Neural cell (in vitro differentiated cells): ENCODE results near the gene MOB3B. TPM values are rescaled to one million over a fixed set of nuclear protein-coding genes. Genes with fewer than 3 reads are reported as not detected.

Experiments
- H2AFZ ChIP-seq: fragments of 200-600, 300-800 bp; sonication (generic), shearing (Covaris generic); 2 replicates; pipeline ENCODE4 v1.6.0; 2014; ENCODE audit warnings: low read depth, mild to moderate bottlenecking, antibody characterized with exemption, low read length, moderate library complexity
- H3F3A ChIP-seq: fragments of 200-600 bp; shearing (Covaris generic); 2 replicates; pipeline ENCODE4 v1.6.1; 2016; ENCODE audit warnings: mild to moderate bottlenecking, moderate library complexity, mixed read lengths, antibody characterized with exemption, low read length; ENCODE audit not compliant: insufficient read depth, poor library complexity, severe bottlenecking
- H3K27ac ChIP-seq: fragments of 200-600, 300-800 bp; sonication (generic), shearing (Covaris generic); 2 replicates; pipeline ENCODE4 v1.5.1; 2014; ENCODE audit warnings: mild to moderate bottlenecking, low read length, moderate library complexity
- H3K27me3 ChIP-seq: fragments of 300-800, 200-600 bp; sonication (generic), shearing (Covaris generic); 2 replicates; pipeline ENCODE4 v1.6.0; 2014; ENCODE audit warnings: mild to moderate bottlenecking, low read depth, low read length, moderate library complexity; ENCODE audit not compliant: insufficient read depth
- H3K36me3 ChIP-seq: fragments of 300-800, 200-600 bp; sonication (generic), shearing (Covaris generic); 2 replicates; pipeline ENCODE4 v1.5.1; 2014; ENCODE audit warnings: mild to moderate bottlenecking, antibody characterized with exemption, low read length, moderate library complexity; ENCODE audit not compliant: insufficient read depth
- H3K4me2 ChIP-seq: fragments of 300-800, 200-600 bp; sonication (generic), shearing (Covaris generic); 2 replicates; pipeline ENCODE4 v1.6.0; 2014; ENCODE audit warnings: mild to moderate bottlenecking, low read length
- H3K4me3 ChIP-seq: fragments of 300-800, 200-600 bp; sonication (generic), shearing (Covaris generic); 2 replicates; pipeline ENCODE4 v1.5.1; 2014; ENCODE audit warnings: mild to moderate bottlenecking, low read length, moderate library complexity
- H3K79me2 ChIP-seq: fragments of 200-600 bp; shearing (Covaris generic); replicated peaks from 2 replicates; pipeline ENCODE4 v1.6.0; 2014; ENCODE audit warnings: mild to moderate bottlenecking, low read length, moderate library complexity; ENCODE audit not compliant: insufficient read depth
- H3K9ac ChIP-seq: fragments of 300-800, 200-600 bp; sonication (generic), shearing (Covaris generic); 2 replicates; pipeline ENCODE4 v1.6.1; 2016; ENCODE audit warnings: mild to moderate bottlenecking, low read length, mixed read lengths
- H3K9me2 ChIP-seq: fragments of 200-600 bp; shearing (Covaris generic); 2 replicates; pipeline ENCODE4 v1.6.1; 2016; ENCODE audit warnings: mild to moderate bottlenecking, low read length, mixed read lengths; ENCODE audit not compliant: insufficient read depth
- H3K9me3 ChIP-seq: fragments of 200-600, 300-800 bp; sonication (generic), shearing (Covaris generic); 2 replicates; pipeline ENCODE4 v1.6.1; 2016; ENCODE audit warnings: mild to moderate bottlenecking, mixed run types, low read length, moderate library complexity, mixed read lengths
- H4K20me1 ChIP-seq: fragments of 200-600 bp; shearing (Covaris generic); 2 replicates; pipeline ENCODE4 v1.6.1; 2016; ENCODE audit warnings: mild to moderate bottlenecking, mixed run types; ENCODE audit not compliant: insufficient read depth
- EP300 ChIP-seq: fragments of 450-650 bp; conservative IDR thresholded peaks from 2 replicates; pipeline ENCODE4 v1.6.1; 2014; ENCODE audit warnings: antibody characterized with exemption, mild to moderate bottlenecking, moderate library complexity; ENCODE audit not compliant: poor library complexity, severe bottlenecking
- EZH2 ChIP-seq: fragments of 200-600, 300-800 bp; shearing (Covaris generic), sonication (generic); IDR thresholded peaks from 2 replicates; pipeline ENCODE4 v1.6.1; 2014; ENCODE audit warnings: antibody characterized with exemption, low read length, borderline replicate concordance, mild to moderate bottlenecking; ENCODE audit not compliant: insufficient read depth, poor library complexity, severe bottlenecking
- MXI1 ChIP-seq: fragments of 450-650 bp; conservative IDR thresholded peaks from 2 replicates; pipeline ENCODE4 v1.6.1; 2014; ENCODE audit warnings: antibody characterized with exemption, mild to moderate bottlenecking; ENCODE audit not compliant: poor library complexity, severe bottlenecking
- POLR2AphosphoS5 ChIP-seq: IDR thresholded peaks from 2 replicates; pipeline ENCODE4 v1.6.1; 2012
- RAD21 ChIP-seq: fragments of 450-650 bp; conservative IDR thresholded peaks from 2 replicates; pipeline ENCODE4 v1.6.1; 2014; ENCODE audit warnings: antibody characterized with exemption, mild to moderate bottlenecking, moderate library complexity
- SMC3 ChIP-seq: fragments of 450-650 bp; conservative IDR thresholded peaks from 2 replicates; pipeline ENCODE4 v1.6.1; 2014; ENCODE audit warnings: antibody characterized with exemption, mild to moderate bottlenecking, moderate library complexity; ENCODE audit not compliant: poor library complexity
- TAF1 ChIP-seq: IDR thresholded peaks from 2 replicates; pipeline ENCODE4 v1.6.1; 2012; ENCODE audit warnings: low read depth
- polyA plus RNA-seq: library from polyadenylated mRNA; depleted of rRNA; stranded (reverse); fragments of >200 nt; gene quantifications from 2 replicates; pipeline ENCODE4 v1.2.3, GENCODE V29; 2014
- TF ChIP-seq, protein P1 (sequence below): IDR thresholded peaks from 2 replicates; pipeline ENCODE4 v1.6.1; 2012; ENCODE audit warnings: borderline replicate concordance
- TF ChIP-seq, protein P2 (sequence below): fragments of 450-650 bp; IDR thresholded peaks from 2 replicates; pipeline ENCODE4 v1.5.1; 2014; ENCODE audit warnings: antibody characterized with exemption, mild to moderate bottlenecking, moderate library complexity; ENCODE audit not compliant: poor library complexity, severe bottlenecking

MOB3B gene
- polyA plus RNA-seq, 1 donor from 2014 or later: 1.8 TPM

DNA sequence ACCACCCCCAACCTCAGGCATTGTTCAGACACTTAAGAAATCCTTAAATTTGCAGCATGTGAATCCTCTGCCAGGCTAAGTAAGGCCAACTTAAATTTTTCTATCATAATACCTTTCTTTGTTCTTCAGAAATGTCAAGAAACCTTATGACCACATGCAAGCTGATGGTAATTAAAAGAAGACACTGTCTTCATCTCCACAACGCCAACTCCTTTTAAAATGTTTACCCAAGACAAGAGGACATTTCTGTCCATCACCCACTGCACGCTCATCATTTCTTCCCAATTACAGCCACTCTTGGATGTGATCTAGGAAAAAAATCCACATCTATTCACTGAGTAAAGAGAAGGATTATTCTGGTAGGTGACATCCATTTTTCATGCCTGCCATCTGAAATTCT lies 11.6 kb downstream of the MOB3B start:
- no peaks in the 10 kb centered on the region for H3F3A ChIP-seq
- peaks cover 3% of the 10 kb centered on the region for H3K79me2 ChIP-seq
- no peaks in the 10 kb centered on the region for H3K36me3 ChIP-seq
- H4K20me1 ChIP-seq: no peaks in the 10 kb centered on the region
- H3K9me3 ChIP-seq: no peaks in the 10 kb centered on the region
- H3K4me3 ChIP-seq: no peak overlapping the region
- no peak for TF ChIP-seq POLR2AphosphoS5
- TF ChIP-seq SMC3: no peak
- TF ChIP-seq MXI1: no peak
- no peak for TF ChIP-seq EP300
- TF ChIP-seq, protein P1, sequence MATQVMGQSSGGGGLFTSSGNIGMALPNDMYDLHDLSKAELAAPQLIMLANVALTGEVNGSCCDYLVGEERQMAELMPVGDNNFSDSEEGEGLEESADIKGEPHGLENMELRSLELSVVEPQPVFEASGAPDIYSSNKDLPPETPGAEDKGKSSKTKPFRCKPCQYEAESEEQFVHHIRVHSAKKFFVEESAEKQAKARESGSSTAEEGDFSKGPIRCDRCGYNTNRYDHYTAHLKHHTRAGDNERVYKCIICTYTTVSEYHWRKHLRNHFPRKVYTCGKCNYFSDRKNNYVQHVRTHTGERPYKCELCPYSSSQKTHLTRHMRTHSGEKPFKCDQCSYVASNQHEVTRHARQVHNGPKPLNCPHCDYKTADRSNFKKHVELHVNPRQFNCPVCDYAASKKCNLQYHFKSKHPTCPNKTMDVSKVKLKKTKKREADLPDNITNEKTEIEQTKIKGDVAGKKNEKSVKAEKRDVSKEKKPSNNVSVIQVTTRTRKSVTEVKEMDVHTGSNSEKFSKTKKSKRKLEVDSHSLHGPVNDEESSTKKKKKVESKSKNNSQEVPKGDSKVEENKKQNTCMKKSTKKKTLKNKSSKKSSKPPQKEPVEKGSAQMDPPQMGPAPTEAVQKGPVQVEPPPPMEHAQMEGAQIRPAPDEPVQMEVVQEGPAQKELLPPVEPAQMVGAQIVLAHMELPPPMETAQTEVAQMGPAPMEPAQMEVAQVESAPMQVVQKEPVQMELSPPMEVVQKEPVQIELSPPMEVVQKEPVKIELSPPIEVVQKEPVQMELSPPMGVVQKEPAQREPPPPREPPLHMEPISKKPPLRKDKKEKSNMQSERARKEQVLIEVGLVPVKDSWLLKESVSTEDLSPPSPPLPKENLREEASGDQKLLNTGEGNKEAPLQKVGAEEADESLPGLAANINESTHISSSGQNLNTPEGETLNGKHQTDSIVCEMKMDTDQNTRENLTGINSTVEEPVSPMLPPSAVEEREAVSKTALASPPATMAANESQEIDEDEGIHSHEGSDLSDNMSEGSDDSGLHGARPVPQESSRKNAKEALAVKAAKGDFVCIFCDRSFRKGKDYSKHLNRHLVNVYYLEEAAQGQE: no peak
- TF ChIP-seq, protein P2, sequence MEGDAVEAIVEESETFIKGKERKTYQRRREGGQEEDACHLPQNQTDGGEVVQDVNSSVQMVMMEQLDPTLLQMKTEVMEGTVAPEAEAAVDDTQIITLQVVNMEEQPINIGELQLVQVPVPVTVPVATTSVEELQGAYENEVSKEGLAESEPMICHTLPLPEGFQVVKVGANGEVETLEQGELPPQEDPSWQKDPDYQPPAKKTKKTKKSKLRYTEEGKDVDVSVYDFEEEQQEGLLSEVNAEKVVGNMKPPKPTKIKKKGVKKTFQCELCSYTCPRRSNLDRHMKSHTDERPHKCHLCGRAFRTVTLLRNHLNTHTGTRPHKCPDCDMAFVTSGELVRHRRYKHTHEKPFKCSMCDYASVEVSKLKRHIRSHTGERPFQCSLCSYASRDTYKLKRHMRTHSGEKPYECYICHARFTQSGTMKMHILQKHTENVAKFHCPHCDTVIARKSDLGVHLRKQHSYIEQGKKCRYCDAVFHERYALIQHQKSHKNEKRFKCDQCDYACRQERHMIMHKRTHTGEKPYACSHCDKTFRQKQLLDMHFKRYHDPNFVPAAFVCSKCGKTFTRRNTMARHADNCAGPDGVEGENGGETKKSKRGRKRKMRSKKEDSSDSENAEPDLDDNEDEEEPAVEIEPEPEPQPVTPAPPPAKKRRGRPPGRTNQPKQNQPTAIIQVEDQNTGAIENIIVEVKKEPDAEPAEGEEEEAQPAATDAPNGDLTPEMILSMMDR: no peak
- no peak for TF ChIP-seq EZH2
- TF ChIP-seq TAF1: no peak
- no peak for TF ChIP-seq RAD21
- no peaks in the 10 kb centered on the region for H3K9me2 ChIP-seq
- no peak overlapping the region for H3K27ac ChIP-seq
- no peak overlapping the region for H3K4me2 ChIP-seq
- no peak overlapping the region for H3K9ac ChIP-seq
- no peak overlapping the region for H2AFZ ChIP-seq
- no peaks in the 10 kb centered on the region for H3K27me3 ChIP-seq

DNA sequence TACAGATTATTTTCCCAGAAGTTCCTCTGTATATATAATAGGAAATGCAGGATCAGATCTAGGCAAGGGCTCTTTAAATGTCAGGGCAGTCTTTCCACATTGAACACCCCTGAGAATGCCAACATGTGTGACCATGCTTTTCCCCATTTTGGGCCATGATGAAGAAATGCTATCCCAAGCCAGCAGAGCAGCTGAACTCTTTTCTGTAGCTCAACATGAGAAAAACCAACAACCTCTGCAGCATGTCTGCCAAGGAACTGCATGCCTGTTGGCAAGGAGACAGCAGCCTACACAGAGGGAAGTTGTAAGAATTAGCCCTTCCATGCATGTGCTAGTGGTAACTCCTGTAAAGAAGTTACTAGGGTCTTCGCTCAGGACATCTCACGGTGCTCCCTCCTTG lies 15.1 kb downstream of the MOB3B start:
- Histone ChIP-seq H3K9ac (no peak overlapping the region), H3K4me2 (no peak overlapping the region), H3F3A (no peaks in the 10 kb centered on the region), H3K9me3 (no peaks in the 10 kb centered on the region), H3K79me2 (peaks cover 4% of the 10 kb centered on the region), H3K36me3 (no peaks in the 10 kb centered on the region), H3K27ac (no peak overlapping the region), H3K9me2 (no peaks in the 10 kb centered on the region), H3K4me3 (no peak overlapping the region), H4K20me1 (no peaks in the 10 kb centered on the region), H3K27me3 (no peaks in the 10 kb centered on the region), H2AFZ (no peak overlapping the region)
- TF ChIP-seq MXI1 (no peak), RAD21 (no peak), EP300 (no peak)
- TF ChIP-seq, protein P1: no peak
- TF ChIP-seq, protein P2: no peak
